NCI-H524 (cell line): ENCODE results near the gene CNTN3.

ENCODE experiments used
- DNase-seq, 2 experiments: peaks; one replicate each; lab custom pipeline; 2025; lab: John Stamatoyannopoulos, UW

Gene CNTN3

GRCh38 chr3:74611206-74611605 lies 3.3 kb downstream of the CNTN3 start:
- no peak for DNase-seq

- no peak for DNase-seq
Observed at GRCh38 chr3:74607803-74608202, 6.7 kb downstream of the CNTN3 start.

GRCh38 chr3:74606996-74607395 lies 7.5 kb downstream of the CNTN3 start:
- DNase-seq: no peak

- no peak for DNase-seq
Observed at GRCh38 chr3:74605437-74605836, 9.0 kb downstream of the CNTN3 start.

GRCh38 chr3:74603292-74603691 lies 11.2 kb downstream of the CNTN3 start:
- no peak for DNase-seq

GRCh38 chr3:74602471-74602870 lies 12.0 kb downstream of the CNTN3 start:
- DNase-seq: no peak

- no peak for DNase-seq
Observed at GRCh38 chr3:74601793-74602192, 12.7 kb downstream of the CNTN3 start.

GRCh38 chr3:74599564-74599963 lies 14.9 kb downstream of the CNTN3 start:
- DNase-seq: no peak

GRCh38 chr3:74593152-74593551 lies 21.3 kb downstream of the CNTN3 start:
- DNase-seq: no peak

GRCh38 chr3:74592359-74592758 lies 22.1 kb downstream of the CNTN3 start:
- DNase-seq: no peak

GRCh38 chr3:74591946-74592345 lies 22.5 kb downstream of the CNTN3 start:
- DNase-seq: no peak

- DNase-seq: no peak
Observed at GRCh38 chr3:74591342-74591741, 23.1 kb downstream of the CNTN3 start.

GRCh38 chr3:74590620-74591262 lies 23.7 kb downstream of the CNTN3 start:
- DNase-seq: no peak

- DNase-seq: no peak
Observed at GRCh38 chr3:74584782-74585181, 29.7 kb downstream of the CNTN3 start.

- no peak for DNase-seq
Observed at GRCh38 chr3:74582982-74583381, 31.5 kb downstream of the CNTN3 start.

- DNase-seq: no peak
Observed at GRCh38 chr3:74575857-74576256, 38.6 kb downstream of the CNTN3 start.

- no peak for DNase-seq
Observed at GRCh38 chr3:74571118-74571517, 43.3 kb downstream of the CNTN3 start.
